Suprapubic skin (tissue), 4 donors: ENCODE data around the gene DGKB.

Experiments used
- POLR2A ChIP-seq, 2 donors: fragments of 450-650 bp; IDR thresholded peaks; one replicate each; pipeline ENCODE4 v1.6.1; 2017; ENCODE audit warnings: antibody characterized with exemption in 2 of 2, mild to moderate bottlenecking in 2 of 2, moderate library complexity in 2 of 2
- POLR2AphosphoS5 ChIP-seq, 3 donors: sonication (generic); formaldehyde crosslinking; IDR thresholded peaks; one replicate each; pipeline ENCODE4 v1.6.1; 2017; ENCODE audit warnings: antibody characterized with exemption in 3 of 3
- TF ChIP-seq, protein P1 (sequence below), 2 donors: fragments of 200-600 bp in 1 of 2; fragments of 450-650 bp in 1 of 2; sonication (generic) in 1 of 2; IDR thresholded peaks; one replicate each; pipeline ENCODE4 v1.5.1; 2016 to 2019; ENCODE audit warnings: antibody characterized with exemption in 2 of 2, mild to moderate bottlenecking in 1 of 2, moderate library complexity in 1 of 2

DNA sequence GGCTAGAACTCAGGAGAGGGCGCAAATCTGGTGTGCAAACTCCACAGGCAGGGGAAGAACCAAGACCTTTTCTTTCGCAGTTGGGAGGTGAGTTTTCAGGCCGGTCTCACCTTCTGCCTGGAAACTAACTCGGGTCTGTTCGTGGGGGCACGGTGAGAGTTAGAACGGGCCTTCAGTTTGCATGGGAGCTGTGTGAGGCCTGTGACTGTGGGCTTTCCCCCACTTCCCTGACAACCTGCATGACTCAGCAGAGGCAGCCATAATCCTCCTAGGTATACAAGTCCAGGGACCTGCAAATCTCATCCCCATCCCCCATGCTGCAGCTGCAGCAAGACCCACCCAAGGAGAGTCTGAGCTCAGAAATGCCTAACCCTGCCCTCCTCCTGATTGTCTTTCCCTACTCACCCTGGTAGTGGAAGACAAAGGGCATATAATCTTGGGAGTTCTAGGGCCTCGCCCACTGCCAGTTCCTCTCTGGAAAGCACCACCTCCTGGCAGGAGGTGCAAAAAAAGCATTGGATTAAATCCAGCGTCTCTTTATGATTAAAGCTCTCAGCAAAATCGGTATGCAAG is 718.2 kb downstream of the DGKB start:
- TF ChIP-seq, protein P1, sequence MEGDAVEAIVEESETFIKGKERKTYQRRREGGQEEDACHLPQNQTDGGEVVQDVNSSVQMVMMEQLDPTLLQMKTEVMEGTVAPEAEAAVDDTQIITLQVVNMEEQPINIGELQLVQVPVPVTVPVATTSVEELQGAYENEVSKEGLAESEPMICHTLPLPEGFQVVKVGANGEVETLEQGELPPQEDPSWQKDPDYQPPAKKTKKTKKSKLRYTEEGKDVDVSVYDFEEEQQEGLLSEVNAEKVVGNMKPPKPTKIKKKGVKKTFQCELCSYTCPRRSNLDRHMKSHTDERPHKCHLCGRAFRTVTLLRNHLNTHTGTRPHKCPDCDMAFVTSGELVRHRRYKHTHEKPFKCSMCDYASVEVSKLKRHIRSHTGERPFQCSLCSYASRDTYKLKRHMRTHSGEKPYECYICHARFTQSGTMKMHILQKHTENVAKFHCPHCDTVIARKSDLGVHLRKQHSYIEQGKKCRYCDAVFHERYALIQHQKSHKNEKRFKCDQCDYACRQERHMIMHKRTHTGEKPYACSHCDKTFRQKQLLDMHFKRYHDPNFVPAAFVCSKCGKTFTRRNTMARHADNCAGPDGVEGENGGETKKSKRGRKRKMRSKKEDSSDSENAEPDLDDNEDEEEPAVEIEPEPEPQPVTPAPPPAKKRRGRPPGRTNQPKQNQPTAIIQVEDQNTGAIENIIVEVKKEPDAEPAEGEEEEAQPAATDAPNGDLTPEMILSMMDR (IDR thresholded peaks at IDR 0.05), result no peak
- TF ChIP-seq POLR2A (IDR thresholded peaks at IDR 0.05) (no peak), POLR2AphosphoS5 (IDR thresholded peaks at IDR 0.05) (no peak)
